PC-9 (cell line): ENCODE measurements around the gene DUSP22. TPM values are rescaled to one million over a fixed set of nuclear protein-coding genes. Genes with fewer than 3 reads are reported as not detected.

ENCODE experiments used
- BruUV-seq: library from RNA; stranded (reverse); fragments of 400-500 nt; replicated peaks from 2 replicates; lab custom pipeline; 2021; lab: Mats Ljungman, UMichigan
- CTCF ChIA-PET: fragments of 300-600 bp; sonication (Branson Sonifier 250); formaldehyde crosslinking; loops from one replicate; lab custom pipeline; 2022; ENCODE audit warnings: antibody characterized with exemption; lab: Charles Lee
- POLR2A ChIA-PET: fragments of 300-600 bp; sonication (Branson Sonifier 250); formaldehyde crosslinking; loops from one replicate; lab custom pipeline; 2022; ENCODE audit warnings: antibody characterized with exemption; ENCODE audit not compliant: unreplicated experiment; lab: Charles Lee
- DNase-seq, 2 experiments: peaks; one replicate each; pipeline versions ENCODE4 v3.0.0 to v3.0.0-alpha.2; 2015 to 2022; ENCODE audit warnings: mixed read lengths in 1 of 2
- H2AFZ ChIP-seq: fragments of 200-600 bp; sonication (generic); 2 replicates; pipeline ENCODE4 v1.8.1; 2017; ENCODE audit warnings: antibody characterized with exemption
- H3F3A ChIP-seq: fragments of 200-600 bp; sonication (generic); 2 replicates; pipeline ENCODE4 v1.8.1; 2017; ENCODE audit warnings: antibody characterized with exemption, mild to moderate bottlenecking, low read depth; ENCODE audit not compliant: insufficient read depth
- H3K27ac ChIP-seq: fragments of 200-600 bp; sonication (generic); 2 replicates; pipeline ENCODE4 v1.6.1; 2016; ENCODE audit warnings: mixed run types
- H3K27me3 ChIP-seq: fragments of 200-600 bp; sonication (generic); 2 replicates; pipeline ENCODE4 v1.6.1; 2016; ENCODE audit warnings: low read depth, mixed run types; ENCODE audit not compliant: insufficient read depth
- H3K36me3 ChIP-seq: fragments of 200-600 bp; sonication (generic); 2 replicates; pipeline ENCODE4 v1.6.1; 2016; ENCODE audit warnings: low read depth, mixed run types
- H3K4me1 ChIP-seq: fragments of 200-600 bp; sonication (generic); replicated peaks from 2 replicates; pipeline ENCODE4 v1.6.1; 2016; ENCODE audit warnings: mixed run types; ENCODE audit not compliant: insufficient read depth
- H3K4me2 ChIP-seq: fragments of 200-600 bp; sonication (generic); 2 replicates; pipeline ENCODE4 v1.6.1; 2017; ENCODE audit warnings: mixed run types
- H3K4me3 ChIP-seq: fragments of 200-600 bp; sonication (generic); 2 replicates; pipeline ENCODE4 v1.6.1; 2016; ENCODE audit warnings: mixed run types
- H3K79me2 ChIP-seq: fragments of 200-600 bp; sonication (generic); 2 replicates; pipeline ENCODE4 v1.6.1; 2017; ENCODE audit warnings: low read depth, mixed run types
- H3K9me2 ChIP-seq: fragments of 200-600 bp; sonication (generic); 2 replicates; pipeline ENCODE4 v1.8.1; 2017; ENCODE audit warnings: mild to moderate bottlenecking; ENCODE audit not compliant: insufficient read depth
- H3K9me3 ChIP-seq: fragments of 200-600 bp; sonication (generic); 2 replicates; pipeline ENCODE4 v1.8.1; 2016; ENCODE audit warnings: low read depth; ENCODE audit not compliant: insufficient read depth
- H4K20me1 ChIP-seq: fragments of 200-600 bp; sonication (generic); 2 replicates; pipeline ENCODE4 v1.8.1; 2017; ENCODE audit not compliant: insufficient read depth
- CTCF ChIP-seq: fragments of 200-600 bp; sonication (generic); conservative IDR thresholded peaks from 2 replicates; pipeline ENCODE4 v1.6.1; 2017; ENCODE audit warnings: mixed run types, antibody characterized with exemption, mild to moderate bottlenecking, moderate library complexity
- EZH2 ChIP-seq: fragments of 200-600 bp; sonication (generic); IDR thresholded peaks from 2 replicates; pipeline ENCODE4 v1.8.0; 2017; ENCODE audit warnings: antibody characterized with exemption, low read depth
- intact Hi-C: fragments of 100-400 bp; cut with micrococcal nuclease; formaldehyde crosslinking; loops from one replicate; pipeline ENCODE4 v1.10.0; 2022; ENCODE audit not compliant: unreplicated experiment
- total RNA-seq: library from RNA; stranded (reverse); gene quantifications from 2 replicates; pipeline ENCODE4 v1.2.3, GENCODE V29; 2021

Gene DUSP22
- total RNA-seq, 1 experiment from 2014 or later, result 25.5 TPM

- Histone ChIP-seq H3K9me3 (no peaks in the 10 kb centered on the region), H3K4me1 (no peaks in the 10 kb centered on the region), H3F3A (no peaks in the 10 kb centered on the region), H4K20me1 (no peaks in the 10 kb centered on the region), H2AFZ (no peak overlapping the region), H3K27ac (no peak overlapping the region), H3K4me2 (no peak overlapping the region), H3K36me3 (no peaks in the 10 kb centered on the region), H3K9me2 (no peaks in the 10 kb centered on the region), H3K79me2 (no peaks in the 10 kb centered on the region), H3K4me3 (no peak overlapping the region), H3K27me3 (peaks cover 5% of the 10 kb centered on the region; the same call in 1 of the 2 replicates)
- TF ChIP-seq CTCF (no peak), EZH2 (no peak)
- POLR2A ChIA-PET, result no interaction called here
- no TSS peak for BruUV-seq
- intact Hi-C loops, result no loop called here
- DNase-seq, result no peak
- CTCF ChIA-PET, result no interaction called here
Measured at GRCh38 chr6:250676-251075, 41.6 kb upstream of the DUSP22 start.

- DNase-seq, result no peak
- H2AFZ ChIP-seq, result no peak overlapping the region
- H3F3A ChIP-seq, result no peaks in the 10 kb centered on the region
- H3K27ac ChIP-seq, result no peak overlapping the region
- H3K4me1 ChIP-seq, result no peaks in the 10 kb centered on the region
- no peaks in the 10 kb centered on the region for H3K79me2 ChIP-seq
- TF ChIP-seq EZH2 (no peak), CTCF (no peak)
- H4K20me1 ChIP-seq, result no peaks in the 10 kb centered on the region
- intact Hi-C loops, result no loop called here
- H3K4me2 ChIP-seq, result no peak overlapping the region
- H3K36me3 ChIP-seq, result no peaks in the 10 kb centered on the region
- POLR2A ChIA-PET, result no interaction called here
- no peaks in the 10 kb centered on the region for H3K9me3 ChIP-seq
- CTCF ChIA-PET, result no interaction called here
- no peaks in the 10 kb centered on the region for H3K9me2 ChIP-seq
- H3K27me3 ChIP-seq, result peaks cover 5% of the 10 kb centered on the region; the same call in 1 of the 2 replicates
- no peak overlapping the region for H3K4me3 ChIP-seq
- no TSS peak for BruUV-seq
Measured at GRCh38 chr6:251920-252319, 40.4 kb upstream of the DUSP22 start.

- Histone ChIP-seq H3K79me2 (no peaks in the 10 kb centered on the region), H3K36me3 (no peaks in the 10 kb centered on the region), H3K9me2 (no peaks in the 10 kb centered on the region), H3F3A (no peaks in the 10 kb centered on the region), H3K27ac (no peak overlapping the region), H2AFZ (no peak overlapping the region), H3K4me2 (no peak overlapping the region), H3K27me3 (peaks cover 5% of the 10 kb centered on the region; the same call in 1 of the 2 replicates), H3K4me3 (no peak overlapping the region), H3K4me1 (no peaks in the 10 kb centered on the region), H4K20me1 (no peaks in the 10 kb centered on the region), H3K9me3 (no peaks in the 10 kb centered on the region)
- BruUV-seq, result no TSS peak
- DNase-seq, result no peak
- TF ChIP-seq CTCF (no peak), EZH2 (no peak)
- CTCF ChIA-PET, result interaction anchor here (0.7 kb wide), 1 partner anchor 171 kb away, joined by 3 read pairs; no protein-coding TSS in a partner anchor
- intact Hi-C loops, result no loop called here
- POLR2A ChIA-PET, result no interaction called here
Measured at GRCh38 chr6:252775-253535, 39.3 kb upstream of the DUSP22 start.
